PFSK-1 (cell line): ENCODE measurements around the gene C5orf24.

ENCODE experiments used
- POLR2AphosphoS5 ChIP-seq: IDR thresholded peaks from 2 replicates; pipeline ENCODE4 v1.6.1; 2012; ENCODE audit warnings: low read depth, mild to moderate bottlenecking, control low read depth, low read length, moderate library complexity
- REST ChIP-seq, 2 experiments: IDR thresholded peaks; 2 replicates each; pipeline versions ENCODE4 v1.6.1 to v1.8.0; 2011 to 2012; ENCODE audit warnings: low read depth in 2 of 2, low read length in 2 of 2, control low read depth in 1 of 2, inconsistent platforms in 1 of 2, mild to moderate bottlenecking in 1 of 2, moderate library complexity in 1 of 2; ENCODE audit not compliant: insufficient read depth in 1 of 2
- SIN3A ChIP-seq: IDR thresholded peaks from 2 replicates; pipeline ENCODE4 v1.6.1; 2012; ENCODE audit warnings: mild to moderate bottlenecking, low read length, moderate library complexity, borderline replicate concordance; ENCODE audit not compliant: insufficient read depth
- TAF1 ChIP-seq: IDR thresholded peaks from 2 replicates; pipeline ENCODE4 v1.6.1; 2012; ENCODE audit warnings: low read length, control low read depth, borderline replicate concordance; ENCODE audit not compliant: insufficient read depth

GRCh38 chr5:134889335-134889734, 43.6 kb downstream of the C5orf24 start:
- TF ChIP-seq REST (IDR thresholded peaks at IDR 0.05; ENCODE audit: insufficient read depth in 1 of 2, low read depth in 2 of 2, low read length in 2 of 2): no peak
- no peak for TF ChIP-seq POLR2AphosphoS5
- TF ChIP-seq TAF1: no peak
- no peak for TF ChIP-seq SIN3A
